ENCODE results near the gene CHMP6.

The CHMP6 gene

DNA sequence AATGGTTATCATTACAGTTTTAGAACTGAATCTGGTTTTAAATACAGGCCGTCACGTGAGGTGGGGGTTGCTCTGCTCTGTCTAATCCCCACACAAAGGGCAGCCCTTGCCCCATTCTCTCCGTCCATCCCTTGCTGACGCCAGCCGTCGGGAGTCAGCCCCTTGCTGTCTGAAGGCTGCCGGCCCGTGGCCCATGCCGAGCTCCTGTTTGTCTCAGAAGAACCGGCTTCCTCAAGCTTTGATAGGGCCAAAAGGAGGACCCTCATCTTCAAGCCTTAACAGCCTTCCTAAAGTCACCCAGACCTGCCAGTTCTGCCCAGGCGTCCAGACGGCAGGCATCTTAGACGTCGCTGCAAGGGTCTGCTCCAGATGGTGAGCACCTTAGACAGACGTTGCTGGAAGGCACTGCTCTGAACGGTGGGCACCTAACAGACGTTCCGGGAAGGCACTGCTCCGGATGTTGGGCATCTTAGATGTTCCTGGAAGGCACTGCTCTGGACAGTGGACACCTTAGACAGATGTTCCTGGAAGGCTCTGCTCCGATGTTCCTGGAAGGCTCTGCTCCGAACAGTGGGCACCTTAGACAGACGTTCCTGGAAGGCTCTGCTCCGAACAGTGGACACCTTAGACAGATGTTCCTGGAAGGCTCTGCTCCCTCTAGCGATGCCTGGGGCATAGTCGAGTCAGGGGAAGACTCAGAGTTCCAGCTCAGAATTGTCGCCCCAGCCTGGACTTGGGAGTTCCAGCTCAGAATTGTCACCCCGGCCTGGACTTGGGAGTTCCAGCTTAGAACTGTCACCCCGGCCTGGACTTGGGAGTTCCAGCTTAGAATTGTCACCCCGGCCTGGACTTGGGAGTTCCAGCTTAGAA, 35.1 kb upstream of the CHMP6 start:
- peak; percentile 80 for DNase-seq (ENCODE audit: low spot score)

DNA sequence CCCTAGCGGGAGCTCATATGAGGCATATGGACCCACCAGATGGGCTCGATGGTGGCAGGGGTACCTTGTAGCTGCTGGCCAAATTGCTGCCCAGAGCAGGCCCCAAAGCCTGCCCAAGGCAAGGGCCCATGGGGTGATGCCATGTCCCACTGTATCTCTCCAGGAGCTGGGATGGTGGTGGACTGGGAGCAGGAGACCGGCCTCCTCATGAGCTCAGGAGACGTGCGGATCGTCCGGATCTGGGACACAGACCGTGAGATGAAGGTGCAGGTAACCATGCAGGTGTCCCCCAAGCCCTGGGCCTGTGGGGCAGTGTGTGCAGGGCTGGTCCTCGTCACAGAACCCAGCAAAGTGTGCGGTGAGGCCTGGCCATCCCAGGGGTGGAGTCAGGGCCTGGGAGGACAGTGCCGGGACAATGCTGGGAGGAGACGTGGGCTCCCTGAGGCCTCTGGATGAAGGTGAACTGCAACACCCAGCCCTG, 34.1 kb upstream of the CHMP6 start:
- DNase-seq (ENCODE audit: low spot score): no peak

DNA sequence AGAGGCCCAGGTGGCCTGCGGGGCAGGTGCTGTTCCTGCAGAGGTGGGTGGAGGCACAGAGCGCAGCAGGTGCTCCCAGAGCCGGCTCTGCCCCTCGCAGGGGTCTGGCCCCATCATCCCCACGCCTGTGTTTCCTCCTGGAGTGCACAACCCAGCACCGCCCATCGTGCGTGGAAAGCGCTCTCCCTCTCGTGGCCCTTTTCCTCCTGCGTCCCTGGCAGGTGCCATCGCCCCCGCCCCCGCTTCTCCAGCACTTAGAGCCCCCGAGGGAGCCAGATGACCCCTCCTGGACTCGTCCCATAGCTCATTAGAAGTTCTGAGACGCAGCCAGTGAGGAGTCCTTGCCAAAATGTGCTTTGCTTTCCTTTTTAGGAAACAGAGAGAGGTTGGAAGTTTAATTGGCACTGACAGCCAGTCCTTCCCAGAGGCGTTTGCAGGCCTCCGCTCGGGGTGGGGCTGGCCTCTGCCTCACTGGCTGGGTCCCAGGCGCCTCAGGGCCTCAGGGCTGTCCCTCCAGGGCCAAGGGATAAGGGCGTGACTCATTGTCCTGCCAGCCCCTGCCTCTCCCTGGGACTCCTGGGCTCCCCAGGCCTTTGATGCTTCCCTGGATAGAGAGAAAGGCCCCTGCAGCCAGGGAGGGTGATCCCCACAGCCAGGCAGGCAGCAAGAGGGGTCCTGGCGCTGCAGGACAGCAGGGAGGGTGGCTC, 32.2 kb upstream of the CHMP6 start:
- DNase-seq (ENCODE audit: low spot score): no peak

DNA sequence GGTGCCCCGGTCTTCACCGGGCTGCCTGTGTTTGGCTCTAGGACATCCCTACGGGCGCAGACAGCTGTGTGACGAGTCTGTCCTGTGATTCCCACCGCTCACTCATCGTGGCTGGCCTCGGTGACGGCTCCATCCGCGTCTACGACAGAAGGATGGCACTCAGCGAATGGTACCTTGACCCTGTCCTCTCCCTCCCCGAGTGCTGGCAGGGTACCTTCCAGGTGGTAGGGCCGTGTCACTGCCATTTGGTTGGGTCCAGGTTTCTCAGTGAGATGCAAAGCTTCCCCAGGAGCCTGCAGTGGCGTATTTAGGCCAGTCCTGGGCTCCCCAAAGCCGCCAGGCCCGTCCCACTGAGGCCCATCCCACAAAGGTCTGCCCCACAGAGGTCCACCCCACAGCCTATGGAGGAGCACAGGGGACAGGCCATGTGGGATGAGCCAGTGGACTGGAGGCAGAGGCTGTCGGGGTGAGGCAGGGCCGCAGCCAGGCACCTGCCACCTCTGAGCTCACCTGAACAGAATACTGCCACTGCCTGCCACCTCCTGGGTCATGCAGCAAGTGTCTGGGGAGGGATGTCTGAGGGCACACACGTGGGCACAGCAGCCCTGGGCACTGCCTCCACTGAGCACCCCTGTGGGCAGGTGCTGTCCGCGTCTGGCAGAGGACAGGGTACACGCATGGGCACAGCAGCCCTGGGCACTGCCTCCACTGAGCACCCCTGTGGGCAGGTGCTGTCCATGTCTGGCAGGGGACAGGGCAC, 31.4 kb upstream of the CHMP6 start:
- DNase-seq (ENCODE audit: low spot score): no peak

DNA sequence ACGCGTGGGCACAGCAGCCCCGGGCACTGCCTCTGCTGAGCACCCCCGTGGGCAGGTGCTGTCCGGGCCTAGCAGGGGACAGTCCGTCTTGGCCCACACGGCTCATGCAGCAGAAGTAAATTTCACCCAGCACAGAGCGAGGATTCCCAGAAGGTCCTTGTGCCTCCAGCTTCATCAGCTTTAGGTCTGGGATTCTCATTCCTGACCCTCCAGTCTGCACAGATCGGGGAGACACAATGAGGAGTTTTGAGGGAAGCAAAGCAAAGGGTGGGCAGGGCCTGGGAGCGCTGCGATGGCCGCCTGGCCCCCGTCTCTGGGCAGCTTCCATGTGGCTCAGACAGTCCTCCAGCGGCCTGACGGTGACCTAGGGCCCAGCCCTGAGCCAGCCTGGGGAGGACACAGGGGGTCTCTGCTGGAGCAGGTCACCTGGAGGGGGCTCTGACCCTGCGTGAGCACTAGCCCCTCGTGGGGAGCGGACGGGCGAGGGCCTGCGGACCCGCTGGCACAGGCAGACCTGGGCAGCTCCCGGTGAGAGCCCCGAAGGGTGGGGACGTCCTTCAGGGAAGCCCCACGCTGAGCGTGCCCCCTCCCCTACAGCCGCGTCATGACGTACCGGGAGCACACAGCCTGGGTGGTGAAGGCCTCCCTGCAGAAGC, 30.7 kb upstream of the CHMP6 start:
- DNase-seq (ENCODE audit: low spot score): no peak

DNA sequence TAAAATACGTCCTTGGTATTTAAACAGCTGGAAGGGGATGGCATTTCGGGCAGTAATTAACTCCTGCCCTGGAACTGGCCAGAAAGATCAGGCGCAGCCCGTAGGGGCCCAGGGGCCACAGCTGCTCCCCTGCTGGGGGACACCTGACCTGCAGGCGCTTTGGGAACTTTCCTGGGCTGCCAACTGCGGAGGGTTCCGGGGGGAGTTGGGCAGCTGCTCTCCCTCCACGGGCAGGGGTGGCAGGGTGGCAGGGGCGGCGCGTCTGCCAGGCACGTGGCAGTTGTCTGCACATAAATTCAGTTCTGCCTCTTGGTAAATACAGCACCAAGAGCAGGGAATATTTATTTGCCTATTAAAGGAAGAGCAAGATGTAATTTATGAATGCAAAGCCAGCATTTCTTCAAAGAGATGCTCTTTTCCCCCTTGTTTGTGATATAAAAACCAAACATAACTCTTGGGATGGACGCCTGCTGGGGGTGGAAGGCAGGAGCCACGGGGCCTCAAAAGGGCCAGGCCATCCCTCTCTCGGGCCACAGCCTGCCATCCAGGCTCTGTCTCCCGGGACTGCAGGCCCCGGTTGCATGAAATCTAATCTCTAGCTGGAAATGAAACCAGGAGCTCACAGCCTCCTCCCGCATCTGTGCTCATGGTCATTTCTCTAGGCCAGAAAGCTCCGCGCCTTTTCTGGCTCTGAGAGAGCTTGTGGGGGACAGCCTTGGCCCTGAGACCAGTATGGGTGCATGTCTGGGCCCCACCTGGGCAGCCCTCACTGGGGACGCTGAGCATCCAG, 29.9 kb upstream of the CHMP6 start:
- no peak for DNase-seq (ENCODE audit: low spot score)

DNA sequence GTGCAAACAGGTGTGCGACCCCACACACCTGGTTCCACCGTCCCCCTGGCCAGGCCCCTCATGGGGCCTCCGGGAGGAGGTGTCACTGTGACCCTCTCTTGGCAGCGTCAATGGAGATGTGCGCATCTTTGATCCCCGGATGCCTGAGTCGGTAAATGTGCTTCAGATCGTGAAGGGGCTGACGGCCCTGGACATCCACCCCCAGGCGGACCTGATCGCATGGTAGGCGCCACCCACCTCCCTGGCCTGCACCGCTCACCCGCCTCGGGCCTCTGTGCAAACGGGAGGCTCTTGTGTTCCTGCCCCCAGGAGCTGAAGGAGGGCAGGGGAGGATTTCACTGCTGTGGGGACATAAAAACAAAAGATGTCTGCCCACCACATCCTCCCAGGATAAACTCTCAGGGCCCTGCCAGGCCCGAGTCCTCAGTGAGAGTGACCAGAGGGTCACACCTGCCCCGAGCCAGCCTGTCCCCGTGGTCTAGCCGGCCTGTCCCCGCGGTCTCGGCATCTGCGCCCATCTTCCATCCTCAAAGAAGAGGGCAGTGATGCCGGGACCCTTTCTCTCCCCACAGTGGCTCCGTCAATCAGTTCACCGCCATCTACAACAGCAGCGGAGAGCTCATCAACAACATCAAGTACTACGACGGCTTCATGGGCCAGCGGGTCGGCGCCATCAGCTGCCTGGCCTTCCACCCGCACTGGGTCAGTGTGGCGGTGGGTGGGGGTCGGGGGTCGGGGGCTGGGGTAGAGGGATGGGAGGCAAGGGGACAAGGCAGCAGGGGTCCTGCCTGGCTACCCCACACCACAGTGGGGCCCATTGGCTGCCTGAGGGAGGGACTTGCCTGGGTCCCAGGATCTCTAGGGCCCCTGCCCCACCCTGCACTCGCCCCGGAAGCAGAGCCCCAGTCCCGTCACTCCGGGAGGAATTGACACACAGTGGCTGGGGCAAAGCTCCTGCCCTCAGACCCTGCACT, 29.0 kb upstream of the CHMP6 start:
- DNase-seq (ENCODE audit: low spot score): no peak

DNA sequence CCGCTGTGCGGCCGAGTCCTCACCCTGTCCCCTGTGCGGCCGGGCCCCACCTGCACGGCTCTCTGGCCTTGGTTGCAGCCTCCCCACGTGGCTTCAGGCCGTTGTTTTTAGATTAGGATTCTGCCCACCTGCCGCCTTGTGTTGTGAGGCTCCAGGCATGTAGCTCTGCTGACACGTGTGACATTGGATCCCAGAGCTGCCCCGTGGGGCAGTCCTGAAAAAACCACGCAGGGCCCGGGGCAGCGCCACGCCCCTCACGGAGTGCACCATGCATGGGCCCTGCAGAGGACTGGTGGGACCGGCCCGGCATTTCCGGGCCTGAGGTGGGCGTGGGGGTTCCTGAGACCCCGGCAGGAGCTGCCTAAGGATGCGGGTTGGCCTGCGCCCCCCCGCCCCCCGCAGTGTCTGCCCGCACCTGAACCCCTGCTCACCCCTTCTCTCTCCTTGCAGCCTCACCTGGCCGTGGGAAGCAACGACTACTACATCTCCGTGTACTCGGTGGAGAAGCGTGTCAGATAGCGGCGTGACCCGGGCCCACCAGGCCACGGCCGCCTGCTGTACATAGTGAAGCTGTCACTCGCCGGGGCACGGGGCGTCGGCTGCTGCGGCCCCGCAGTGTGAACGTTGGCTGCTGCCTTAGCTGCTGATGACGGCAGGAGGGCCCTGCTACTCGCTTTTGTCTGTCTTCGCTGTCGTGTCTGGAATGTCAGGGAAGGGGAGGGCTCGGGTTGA, 27.7 kb upstream of the CHMP6 start:
- no peak for DNase-seq (ENCODE audit: low spot score)

DNA sequence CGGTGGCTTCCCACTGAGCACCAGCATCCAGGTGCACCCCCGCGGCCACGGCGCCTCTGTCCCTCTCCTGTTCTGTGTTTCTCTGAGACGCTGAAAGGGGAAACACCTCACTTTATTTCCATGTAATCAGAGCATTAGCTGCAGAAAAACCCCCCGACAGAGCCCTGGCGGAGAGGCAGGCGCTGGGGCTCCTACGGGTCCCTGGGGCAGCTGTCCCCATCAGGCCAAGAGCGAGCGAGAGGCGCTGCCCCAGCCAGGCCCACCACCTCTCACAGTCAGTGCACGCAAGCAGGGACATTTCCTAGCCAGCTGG, 27.1 kb upstream of the CHMP6 start:
- DNase-seq (ENCODE audit: low spot score): no peak

DNA sequence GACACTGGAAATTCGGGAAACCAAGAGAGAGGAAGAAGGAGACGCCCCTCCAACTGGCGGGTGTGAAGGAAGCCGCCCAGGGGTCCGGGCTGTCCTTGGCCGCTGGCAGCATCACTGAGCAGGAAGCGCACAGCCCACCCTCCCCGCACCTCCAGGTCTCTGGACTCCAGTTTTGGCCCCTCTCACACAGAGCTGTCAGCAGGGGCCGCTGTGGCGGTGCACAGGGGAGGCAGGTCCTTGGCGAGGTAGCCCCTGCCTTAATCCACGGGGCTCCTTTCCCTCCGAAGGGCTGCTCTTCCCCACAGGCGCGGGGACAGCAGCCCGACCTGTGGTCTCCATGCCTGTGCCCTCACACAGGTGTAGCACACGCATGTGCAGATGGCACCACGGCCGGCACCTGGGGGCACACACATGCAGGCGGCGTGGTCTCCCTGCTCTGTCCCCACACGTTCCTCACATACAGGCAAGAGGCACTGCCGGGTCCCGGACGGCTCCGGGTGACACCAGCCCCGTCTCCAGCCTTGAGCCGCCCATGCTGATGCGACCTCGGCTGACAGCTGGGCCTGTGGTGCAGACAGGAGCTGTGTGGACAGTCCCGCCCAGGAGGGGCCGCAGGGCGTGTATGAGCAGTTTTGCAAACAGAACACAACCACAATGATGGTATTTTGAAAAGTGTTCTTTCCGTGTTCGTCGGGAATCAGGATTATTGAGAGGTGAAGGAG, 26.6 kb upstream of the CHMP6 start:
- DNase-seq (ENCODE audit: low spot score): no peak

DNA sequence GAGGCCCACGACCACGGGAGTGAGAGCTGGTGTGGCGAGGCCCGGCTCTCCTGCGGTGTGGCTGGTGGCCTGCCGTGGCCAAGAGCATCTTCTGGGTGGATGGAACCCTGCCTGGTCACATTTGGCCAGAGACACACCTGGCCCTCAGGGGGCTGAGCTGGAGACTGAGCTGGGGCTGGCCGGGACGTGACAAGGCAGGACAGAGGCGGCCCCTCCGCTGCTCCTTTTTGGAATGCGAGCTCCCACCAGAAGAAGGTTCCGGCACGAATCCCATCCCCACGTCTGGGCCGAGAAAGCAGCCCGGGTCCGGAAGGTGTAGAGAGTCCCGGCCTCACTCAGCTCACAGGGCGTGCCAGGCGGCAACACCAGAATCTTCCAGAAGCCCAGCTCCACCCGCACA, 26.0 kb upstream of the CHMP6 start:
- no peak for DNase-seq (ENCODE audit: low spot score)

DNA sequence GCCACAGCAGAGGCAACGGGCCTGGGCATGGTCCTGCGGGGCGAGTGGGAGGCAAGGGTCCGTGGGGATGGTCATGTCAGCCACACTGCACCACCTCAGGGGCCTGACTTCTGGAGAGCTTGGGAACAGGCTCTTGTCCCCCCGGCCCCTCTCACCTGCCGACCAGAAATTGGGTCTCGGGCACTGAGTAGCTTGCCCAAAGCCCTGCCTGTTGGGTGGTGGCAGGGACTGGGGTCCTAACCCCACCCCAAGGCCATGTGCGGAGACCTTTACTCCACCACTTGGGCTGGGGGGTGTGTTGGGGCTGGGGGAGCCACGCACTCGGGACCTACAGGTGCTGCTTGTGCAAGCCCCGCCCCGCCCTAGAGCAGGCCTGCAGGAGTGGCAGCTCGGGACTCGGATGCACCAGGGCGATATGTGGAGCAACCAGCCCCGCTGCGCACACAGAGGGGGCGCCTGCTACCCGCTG, 24.2 kb upstream of the CHMP6 start:
- DNase-seq (ENCODE audit: low spot score): no peak

DNA sequence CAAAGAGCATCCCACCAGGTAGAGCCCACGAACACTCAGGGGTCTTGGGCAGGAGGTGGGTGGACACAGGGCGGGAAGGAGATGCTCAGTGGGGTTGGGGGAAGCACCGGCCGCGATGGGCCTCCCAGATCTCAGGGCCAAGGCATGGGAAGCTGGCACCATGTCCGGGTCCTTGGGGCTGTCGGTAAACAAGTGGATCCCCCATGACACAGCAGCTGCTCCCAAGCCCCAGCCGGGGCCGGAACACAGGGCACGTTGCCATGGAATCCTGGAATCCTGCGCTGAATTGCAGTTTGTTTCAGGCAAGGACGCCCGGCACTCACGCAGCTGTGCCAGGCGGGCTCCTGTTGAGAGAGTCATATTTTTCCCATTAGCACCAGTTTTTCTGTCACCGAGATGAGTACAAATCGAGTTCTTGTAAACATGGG, 23.0 kb upstream of the CHMP6 start:
- no peak for DNase-seq (ENCODE audit: low spot score)

DNA sequence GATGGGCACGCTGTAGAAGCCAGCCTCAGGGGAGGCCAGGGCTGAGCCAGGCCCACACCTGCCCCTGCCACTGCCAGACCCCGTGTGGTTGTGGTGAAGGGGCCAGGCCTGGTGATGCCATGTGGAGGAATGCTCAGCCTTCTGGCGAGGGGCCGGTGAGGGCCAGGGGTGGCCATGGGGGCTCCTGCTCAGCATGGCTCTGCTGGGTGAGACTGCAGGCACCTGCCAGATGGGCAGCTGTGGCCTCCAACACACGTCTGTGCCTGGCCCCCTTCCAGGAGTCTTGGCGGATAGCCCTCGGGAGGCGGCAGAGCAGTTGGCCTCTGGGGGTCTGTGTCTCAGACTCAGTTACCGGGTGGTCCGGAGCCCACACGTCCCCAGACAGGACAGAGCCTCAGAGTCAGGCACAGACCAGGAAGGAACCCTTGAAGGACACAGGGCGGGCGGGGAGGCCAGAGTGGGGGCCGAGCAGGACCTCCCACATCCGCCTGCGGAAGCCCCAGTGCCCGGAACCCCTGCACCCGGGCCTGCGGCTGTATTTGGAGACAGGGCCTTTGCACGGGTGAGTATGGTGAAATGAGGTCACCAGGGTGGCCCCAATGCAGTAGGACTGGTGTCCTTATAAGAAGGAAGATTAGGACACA, 22.5 kb upstream of the CHMP6 start:
- DNase-seq (ENCODE audit: low spot score): no peak

DNA sequence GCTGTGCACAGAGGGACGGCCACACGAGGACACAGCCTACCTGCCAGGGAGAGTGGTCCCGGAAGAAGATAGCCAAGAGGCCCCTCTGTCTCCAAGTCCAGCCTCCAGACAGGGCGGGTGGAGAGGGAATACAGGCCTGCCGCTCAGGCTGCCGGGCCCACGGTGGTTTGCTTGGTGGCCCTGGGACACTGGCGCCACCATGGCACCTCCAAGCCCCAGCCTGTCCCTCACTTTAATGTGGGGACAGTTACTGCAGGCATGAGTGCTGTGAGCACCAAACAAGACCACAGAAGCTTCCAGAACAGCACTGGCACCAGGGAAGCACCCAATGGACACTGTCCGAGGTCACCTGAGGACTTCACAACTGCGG, 22.0 kb upstream of the CHMP6 start:
- no peak for DNase-seq (ENCODE audit: low spot score)

DNA sequence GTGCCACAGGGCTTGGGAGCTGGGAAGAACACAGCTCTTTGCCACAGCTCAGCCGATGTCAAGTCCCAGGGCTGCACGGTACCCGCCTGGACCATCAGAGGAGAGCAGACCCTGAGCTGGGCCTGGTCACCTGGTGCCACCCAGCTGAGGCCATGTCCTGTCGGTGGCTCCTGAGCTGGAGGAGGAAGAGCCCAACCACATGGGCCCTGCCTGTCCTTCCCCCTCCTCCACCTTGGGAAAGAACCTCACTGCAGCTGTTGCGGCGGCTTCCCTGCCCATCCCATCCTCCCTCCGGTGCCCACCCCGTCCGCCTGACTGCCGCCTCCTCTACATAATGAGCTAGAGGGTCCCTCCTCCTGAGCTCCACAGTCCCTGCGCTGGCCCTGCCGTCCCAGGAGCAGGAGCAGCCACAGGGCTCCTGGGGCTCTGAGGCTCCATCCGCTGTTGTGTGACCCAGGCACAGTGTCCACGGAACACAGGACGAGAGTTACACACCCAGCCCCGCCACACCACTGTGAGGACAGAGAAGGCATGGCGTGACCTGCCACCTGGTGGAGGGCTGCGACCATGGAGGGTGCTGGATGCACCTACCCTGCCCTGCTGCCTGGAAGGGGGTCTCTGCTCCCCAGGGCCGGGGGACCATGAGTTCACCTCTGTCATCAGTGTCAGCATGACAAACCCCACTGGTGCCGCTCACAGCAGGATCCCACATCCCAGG, 21.4 kb upstream of the CHMP6 start:
- DNase-seq (ENCODE audit: low spot score): peak; percentile 72
